Measurements from ENCODE around the gene ZNF185. TPM values are rescaled to one million over a fixed set of nuclear protein-coding genes. Genes with fewer than 3 reads are reported as not detected.

The ZNF185 gene
- total and polyA plus RNA-seq, 2 donors (not counting 3 experiments of a cell fraction or from before 2014, with no cell fraction given), result 18.7 to 31.6 TPM

GRCh38 chrX:152872522-152872921 is 25.3 kb upstream of the ZNF185 start:
- no peaks in the 10 kb centered on the region for H4K20me1 ChIP-seq (replicated peaks; ENCODE audit: control insufficient read depth, extremely low read depth, insufficient read depth, low read length)
- no peaks in the 10 kb centered on the region for H3K4me1 ChIP-seq (ENCODE audit: control insufficient read depth, extremely low read depth, insufficient read depth, low read length)
- BruUV-seq (replicated peaks), result no TSS peak
- ChIA-PET POLR2A (interaction anchor here (0.7 kb wide), 1 partner anchor 882 kb away, joined by 3 read pairs; no protein-coding TSS in a partner anchor), CTCF (no interaction called here)
- DNase-seq (ENCODE audit: low read depth, low spot score) (no peak), FAIRE-seq (no peak)
- H3K27me3 ChIP-seq (ENCODE audit: control insufficient read depth in 2 of 2, insufficient read depth in 2 of 2, low read length in 2 of 2), result no peaks in the 10 kb centered on the region
- H2AFZ ChIP-seq (ENCODE audit: low read depth, low read length), result no peak overlapping the region
- no peak overlapping the region for H3K27ac ChIP-seq (ENCODE audit: insufficient read depth, low read depth, low read length)
- TF ChIP-seq GATA2 (IDR thresholded peaks at IDR 0.05; ENCODE audit: insufficient read depth, insufficient read length, low read depth, low read length) (no peak), POLR2AphosphoS5 (IDR thresholded peaks at IDR 0.05; ENCODE audit: insufficient read depth, low read depth, low read length) (no peak), JUN (IDR thresholded peaks at IDR 0.05; ENCODE audit: borderline replicate concordance, insufficient read depth, insufficient read length, low read depth) (no peak), CTCF (IDR thresholded peaks at IDR 0.05; ENCODE audit: extremely low read depth in 1 of 2, insufficient read depth in 1 of 2, low read depth in 1 of 2, low read length in 2 of 2) (no peak), POLR2A (IDR thresholded peaks at IDR 0.05; ENCODE audit: low read depth, low read length) (no peak), MAX (IDR thresholded peaks at IDR 0.05; ENCODE audit: insufficient read depth, insufficient read length) (no peak), MYC (IDR thresholded peaks at IDR 0.05; ENCODE audit: low read depth, low read length) (no peak), EZH2 (IDR thresholded peaks at IDR 0.05; ENCODE audit: borderline replicate concordance, low read depth, low read length, severe bottlenecking) (no peak), FOS (IDR thresholded peaks at IDR 0.05; ENCODE audit: borderline replicate concordance, insufficient read depth, low read length) (no peak)
- dilution Hi-C loops (cut with MboI; ENCODE audit: extremely low pct_ligation_motif_present, low sequenced_read_pairs), result no loop called here
- no peaks in the 10 kb centered on the region for H3K9me3 ChIP-seq (replicated peaks; ENCODE audit: control insufficient read depth, insufficient read depth, low read length)
- H3K4me2 ChIP-seq (ENCODE audit: insufficient read depth, low read length), result no peak overlapping the region
- H3K36me3 ChIP-seq (ENCODE audit: control insufficient read depth in 2 of 2, extremely low read depth in 1 of 2, insufficient read depth in 2 of 2, low read length in 2 of 2), result peaks cover 0 to 10% of the 10 kb centered on the region in 2 experiments
- no peaks in the 10 kb centered on the region for H3K79me2 ChIP-seq (ENCODE audit: control insufficient read depth, insufficient read depth, low read length)
- no peaks in the 10 kb centered on the region for H3K9me1 ChIP-seq (replicated peaks; ENCODE audit: control insufficient read depth, extremely low read depth, insufficient read depth, low read length)
- no peak overlapping the region for H3K4me3 ChIP-seq (replicated peaks in 1 of 3; ENCODE audit: insufficient read depth in 1 of 3, low read depth in 1 of 3, low read length in 3 of 3)
- intact Hi-C loops (cut with micrococcal nuclease), result no loop called here
- H3K9ac ChIP-seq (replicated peaks; ENCODE audit: extremely low read depth, insufficient read depth, low read length), result no peak overlapping the region

Data from endothelial cell of umbilical vein (primary cell).